ENCODE results near the gene SDK1.

SDK1 gene

DNA sequence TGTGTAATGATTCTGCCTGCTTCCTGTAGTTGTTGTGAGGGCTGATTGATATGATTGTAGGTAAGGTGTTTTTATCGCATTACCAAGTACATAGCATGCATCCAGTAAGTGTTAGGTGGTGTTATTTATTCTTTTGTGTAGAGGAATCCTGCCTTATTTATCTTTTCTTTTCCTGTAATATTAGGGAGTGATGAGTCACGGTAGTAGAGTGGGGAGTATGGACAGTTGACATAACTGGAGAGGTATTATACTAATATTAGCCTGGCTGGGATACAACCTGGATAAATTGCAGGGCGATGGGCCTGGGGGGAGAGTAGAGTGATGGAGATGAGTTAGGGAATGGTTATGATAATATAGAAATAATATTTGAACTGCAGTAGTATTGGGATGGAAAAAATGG lies 9.8 kb downstream of the SDK1 start:
- peak; percentile 7 for DNase-seq (ENCODE audit: low read depth)
- TF ChIP-seq, protein P1, sequence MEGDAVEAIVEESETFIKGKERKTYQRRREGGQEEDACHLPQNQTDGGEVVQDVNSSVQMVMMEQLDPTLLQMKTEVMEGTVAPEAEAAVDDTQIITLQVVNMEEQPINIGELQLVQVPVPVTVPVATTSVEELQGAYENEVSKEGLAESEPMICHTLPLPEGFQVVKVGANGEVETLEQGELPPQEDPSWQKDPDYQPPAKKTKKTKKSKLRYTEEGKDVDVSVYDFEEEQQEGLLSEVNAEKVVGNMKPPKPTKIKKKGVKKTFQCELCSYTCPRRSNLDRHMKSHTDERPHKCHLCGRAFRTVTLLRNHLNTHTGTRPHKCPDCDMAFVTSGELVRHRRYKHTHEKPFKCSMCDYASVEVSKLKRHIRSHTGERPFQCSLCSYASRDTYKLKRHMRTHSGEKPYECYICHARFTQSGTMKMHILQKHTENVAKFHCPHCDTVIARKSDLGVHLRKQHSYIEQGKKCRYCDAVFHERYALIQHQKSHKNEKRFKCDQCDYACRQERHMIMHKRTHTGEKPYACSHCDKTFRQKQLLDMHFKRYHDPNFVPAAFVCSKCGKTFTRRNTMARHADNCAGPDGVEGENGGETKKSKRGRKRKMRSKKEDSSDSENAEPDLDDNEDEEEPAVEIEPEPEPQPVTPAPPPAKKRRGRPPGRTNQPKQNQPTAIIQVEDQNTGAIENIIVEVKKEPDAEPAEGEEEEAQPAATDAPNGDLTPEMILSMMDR (IDR thresholded peaks at IDR 0.05; ENCODE audit: insufficient read depth, low read depth, low read length, missing control alignments): no peak
- no peak overlapping the region for H3K4me3 ChIP-seq (ENCODE audit: low read length)

DNA sequence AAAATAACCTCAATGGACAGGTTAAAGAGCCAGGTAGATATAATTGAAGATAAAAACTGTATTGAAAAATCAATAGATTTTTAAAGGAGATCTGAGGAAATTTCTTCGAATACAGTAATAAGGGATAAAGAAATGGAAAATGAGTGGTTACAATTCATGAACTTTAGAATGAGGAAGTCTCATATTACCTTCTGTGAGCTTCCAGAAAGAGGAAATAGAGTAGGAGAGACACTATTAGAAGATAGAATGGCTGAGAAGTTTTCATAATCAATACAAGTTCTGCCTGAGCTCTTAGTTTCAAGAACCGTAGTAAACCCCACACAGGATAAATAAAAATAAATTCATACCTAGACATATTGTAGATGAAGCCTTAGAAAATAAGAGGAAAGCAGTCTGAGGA lies 11.5 kb downstream of the SDK1 start:
- no peak overlapping the region for H3K4me3 ChIP-seq (ENCODE audit: low read length)
- TF ChIP-seq, protein P1 (IDR thresholded peaks at IDR 0.05; ENCODE audit: insufficient read depth, low read depth, low read length, missing control alignments): no peak
- DNase-seq (ENCODE audit: low read depth): no peak

DNA sequence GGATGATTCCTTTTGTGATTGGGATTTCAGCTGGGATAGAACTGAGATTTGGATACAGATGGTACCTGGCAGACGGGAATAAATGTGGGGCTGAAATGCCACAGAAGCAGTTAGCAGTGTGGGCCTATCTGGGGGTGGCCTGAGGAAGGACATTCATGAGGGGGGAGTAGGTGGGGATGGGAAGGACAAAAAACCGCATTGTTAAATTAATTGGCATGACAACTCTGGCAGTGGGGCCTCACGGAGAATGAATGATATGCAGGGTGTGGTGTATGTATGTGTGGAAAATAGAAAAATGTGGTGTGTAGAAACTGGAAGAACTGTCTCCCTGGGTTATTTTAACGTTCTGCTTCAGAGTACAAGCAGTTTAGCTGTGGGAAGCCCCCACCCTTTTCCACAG lies 17.8 kb downstream of the SDK1 start:
- TF ChIP-seq, protein P1 (IDR thresholded peaks at IDR 0.05; ENCODE audit: insufficient read depth, low read depth, low read length, missing control alignments): no peak
- no peak for DNase-seq (ENCODE audit: low read depth)
- no peak overlapping the region for H3K4me3 ChIP-seq (ENCODE audit: low read length)

DNA sequence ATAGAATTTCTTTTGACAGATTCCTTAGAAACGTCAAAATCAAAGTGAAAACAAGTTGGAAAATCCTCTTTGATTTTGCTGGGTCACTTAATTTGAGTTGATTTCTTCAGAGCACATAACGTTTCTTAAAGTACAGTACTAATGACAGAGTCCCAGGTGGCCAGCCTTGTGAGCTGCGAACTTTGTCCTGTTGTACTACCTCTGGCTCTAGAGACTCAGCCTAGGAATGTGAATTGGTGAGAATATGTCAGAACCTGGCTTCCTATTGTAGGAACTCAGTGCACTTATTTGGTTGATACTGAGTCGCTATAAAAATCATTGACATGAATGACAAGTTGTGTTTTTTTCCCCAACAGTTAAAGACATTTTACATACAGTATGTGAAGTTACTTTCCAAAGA lies 20.2 kb downstream of the SDK1 start:
- TF ChIP-seq, protein P1 (IDR thresholded peaks at IDR 0.05; ENCODE audit: insufficient read depth, low read depth, low read length, missing control alignments): no peak
- H3K4me3 ChIP-seq (ENCODE audit: low read length): no peak overlapping the region
- DNase-seq (ENCODE audit: low read depth): no peak

DNA sequence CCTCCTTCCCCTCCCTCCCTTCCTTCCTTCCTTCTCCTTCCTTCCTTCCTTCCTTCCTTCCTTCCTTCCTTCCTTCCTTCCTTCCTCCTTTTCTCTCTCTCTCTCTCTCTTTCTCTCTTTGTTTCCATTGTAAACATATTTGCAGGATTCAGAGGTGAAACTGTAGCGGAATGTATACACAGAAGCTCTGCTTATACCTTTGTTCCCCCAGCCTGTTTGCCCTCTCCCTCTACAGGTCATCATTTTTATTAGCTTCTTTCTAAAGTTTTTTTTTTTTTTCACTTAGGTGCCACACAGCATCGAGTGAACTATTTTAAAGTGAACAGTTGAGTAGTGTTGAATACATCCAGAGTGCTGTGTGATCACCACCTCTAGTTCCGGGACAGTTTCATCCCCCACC lies 20.7 kb downstream of the SDK1 start:
- DNase-seq (ENCODE audit: low read depth): no peak
- H3K4me3 ChIP-seq (ENCODE audit: low read length): no peak overlapping the region
- TF ChIP-seq, protein P1 (IDR thresholded peaks at IDR 0.05; ENCODE audit: insufficient read depth, low read depth, low read length, missing control alignments): no peak

DNA sequence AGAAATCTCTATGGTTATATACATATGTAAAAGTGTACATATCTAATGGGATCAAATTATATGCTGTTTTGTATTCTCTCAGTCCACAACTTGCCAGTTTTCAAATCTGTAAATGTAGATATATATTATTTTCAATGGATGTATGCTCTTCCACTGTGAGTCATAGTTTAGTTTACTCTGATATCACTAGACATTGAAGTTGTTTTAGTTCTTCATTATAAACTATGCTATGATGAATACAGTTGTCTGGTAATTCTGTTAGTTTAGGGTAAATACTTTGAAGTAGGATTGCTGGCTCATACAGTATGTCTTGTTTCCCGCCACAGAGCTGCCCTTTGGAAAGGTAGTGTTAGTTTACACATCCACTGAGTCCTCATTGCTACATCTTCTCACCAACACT lies 25.2 kb downstream of the SDK1 start:
- TF ChIP-seq, protein P1 (IDR thresholded peaks at IDR 0.05; ENCODE audit: insufficient read depth, low read depth, low read length, missing control alignments): no peak
- H3K4me3 ChIP-seq (ENCODE audit: low read length): no peak overlapping the region
- no peak for DNase-seq (ENCODE audit: low read depth)

DNA sequence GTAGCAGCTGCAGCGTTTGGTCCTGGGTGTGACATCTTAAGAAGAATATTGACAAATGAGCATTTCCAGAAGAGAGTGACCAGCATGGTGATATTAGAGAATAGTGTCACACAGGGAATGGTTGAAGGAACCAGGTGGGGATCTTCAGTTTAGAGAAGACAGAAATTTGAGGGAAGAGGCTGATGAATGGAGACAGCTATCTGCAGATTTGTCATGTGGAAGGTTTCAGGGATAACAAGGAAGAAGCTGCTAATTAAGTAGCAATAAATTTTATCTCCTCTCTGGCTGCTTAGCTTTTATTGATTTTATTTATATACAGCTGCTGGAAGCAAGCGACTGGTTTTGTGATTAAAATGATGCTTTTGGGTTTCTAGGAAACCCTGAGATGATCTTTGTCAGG lies 26.0 kb downstream of the SDK1 start:
- H3K4me3 ChIP-seq (ENCODE audit: low read length): no peak overlapping the region
- TF ChIP-seq, protein P1 (IDR thresholded peaks at IDR 0.05; ENCODE audit: insufficient read depth, low read depth, low read length, missing control alignments): no peak
- DNase-seq (ENCODE audit: low read depth): no peak
